Liver (tissue), 9 donors: ENCODE measurements around the gene SLC8A3. TPM values are rescaled to one million over a fixed set of nuclear protein-coding genes. Genes with fewer than 3 reads are reported as not detected.

Experiments used
- DNase-seq: peaks from one replicate; pipeline ENCODE4 v3.0.0-alpha.2; 2017; ENCODE audit warnings: low spot score
- H3K27ac ChIP-seq, 2 donors: one replicate each; pipeline ENCODE4 v1.7.0; 2013; ENCODE audit warnings: inconsistent platforms in 2 of 2, low read length in 2 of 2, control low read depth in 1 of 2, low read depth in 1 of 2, mild to moderate bottlenecking in 1 of 2
- H3K27me3 ChIP-seq, 4 donors: one replicate each; pipeline versions ENCODE4 v1.6.1 to v1.7.0; 2013; ENCODE audit warnings: low read length in 3 of 4, inconsistent platforms in 1 of 4, mild to moderate bottlenecking in 1 of 4, moderate library complexity in 1 of 4; ENCODE audit not compliant: control insufficient read depth in 4 of 4, insufficient read depth in 4 of 4
- H3K36me3 ChIP-seq, 4 donors: one replicate each; pipeline versions ENCODE4 v1.6.1 to v1.7.0; 2013; ENCODE audit warnings: low read length in 3 of 4, mild to moderate bottlenecking in 3 of 4, low read depth in 1 of 4, moderate library complexity in 1 of 4; ENCODE audit not compliant: control insufficient read depth in 4 of 4, insufficient read depth in 3 of 4
- H3K4me1 ChIP-seq, 4 donors: one replicate each; pipeline versions ENCODE4 v1.6.1 to v1.7.0; 2013; ENCODE audit warnings: low read length in 3 of 4, mild to moderate bottlenecking in 3 of 4, moderate library complexity in 1 of 4; ENCODE audit not compliant: control insufficient read depth in 4 of 4, insufficient read depth in 4 of 4
- H3K4me3 ChIP-seq, 3 donors: one replicate each; pipeline versions ENCODE4 v1.6.1 to v1.7.0; 2013; ENCODE audit warnings: low read length in 3 of 3, control low read depth in 1 of 3, low read depth in 1 of 3, mild to moderate bottlenecking in 1 of 3
- H3K9ac ChIP-seq, 2 donors: one replicate each; pipeline ENCODE4 v1.7.0; 2013; ENCODE audit warnings: low read length in 2 of 2, mild to moderate bottlenecking in 2 of 2, moderate library complexity in 2 of 2, control low read depth in 1 of 2, low read depth in 1 of 2
- H3K9me3 ChIP-seq, 4 donors: one replicate each; pipeline versions ENCODE4 v1.6.1 to v1.7.0; 2013; ENCODE audit warnings: low read length in 3 of 4; ENCODE audit not compliant: control insufficient read depth in 4 of 4
- CTCF ChIP-seq: fragments of 150-350 bp; IDR thresholded peaks from 2 replicates; pipeline ENCODE4 v1.5.1; 2017; ENCODE audit warnings: improper control_type of control experiment, low read depth, low read length; ENCODE audit not compliant: missing input control
- HNF4G ChIP-seq: IDR thresholded peaks from 2 replicates; pipeline ENCODE4 v1.6.1; 2016; ENCODE audit warnings: antibody characterized with exemption
- JUND ChIP-seq, 2 donors: IDR thresholded peaks; 2 replicates each; pipeline ENCODE4 v1.6.1; 2016; ENCODE audit warnings: antibody characterized with exemption in 2 of 2
- MAX ChIP-seq: IDR thresholded peaks from 2 replicates; pipeline ENCODE4 v1.6.1; 2016; ENCODE audit warnings: antibody characterized with exemption
- NR2F2 ChIP-seq: IDR thresholded peaks from 2 replicates; pipeline ENCODE4 v1.6.1; 2016; ENCODE audit warnings: antibody characterized with exemption
- RXRA ChIP-seq, 2 donors: IDR thresholded peaks; 2 replicates each; pipeline ENCODE4 v1.6.1; 2017 to 2018; ENCODE audit warnings: antibody characterized with exemption in 2 of 2, mild to moderate bottlenecking in 1 of 2
- SP1 ChIP-seq: IDR thresholded peaks from 2 replicates; pipeline ENCODE4 v1.6.1; 2018; ENCODE audit warnings: antibody characterized with exemption, mild to moderate bottlenecking
- YY1 ChIP-seq: IDR thresholded peaks from 2 replicates; pipeline ENCODE4 v1.6.1; 2016; ENCODE audit warnings: antibody characterized with exemption, mild to moderate bottlenecking
- WGBS: extraction: QIAGEN DNeasy Blood & Tissue Kit; methylation state at CpG from one replicate; pipeline ENCODE4 v1.1.7; 2013; 5-methylcytosine and 5-hydroxymethylcytosine counted together
- polyA plus RNA-seq, 2 donors: library from polyadenylated mRNA; stranded (reverse) in 1 of 2; unstranded in 1 of 2; fragments of 200-250 nt in 1 of 2; fragments of >200 nt in 1 of 2; fragmentation: Nextera tagmentation in 1 of 2; extraction: Ambion mirVana in 1 of 2; gene quantifications; one replicate each; pipeline versions ENCODE4 v1.2.1 to v1.2.3, GENCODE V29; 2013 to 2015
- total RNA-seq, 2 donors: library from RNA; depleted of rRNA; stranded (reverse); fragments of >200 nt; gene quantifications; one replicate each; pipeline ENCODE4 v1.2.3, GENCODE V29; 2014
- TF ChIP-seq, protein P1 (sequence below): IDR thresholded peaks from 2 replicates; pipeline ENCODE4 v1.6.1; 2016; ENCODE audit warnings: antibody characterized with exemption
- donor health status: healthy.
- donor health status: healthy.
- donor health status: healthy.
- donor health status: healthy.
- donor health status: healthy.

The SLC8A3 gene
- total and polyA plus RNA-seq, 4 donors = 0.05 to 0.56 (median 0.10) TPM; not detected in 1

GRCh38 chr14:70096866-70097265 is 91.9 kb downstream of the SLC8A3 start:
- Histone ChIP-seq H3K4me1 (no peaks in the 10 kb centered on the region), H3K27ac (no peak overlapping the region), H3K4me3 (no peak overlapping the region), H3K27me3 (no peaks in the 10 kb centered on the region), H3K36me3 (no peaks in the 10 kb centered on the region), H3K9me3 (no peaks in the 10 kb centered on the region), H3K9ac (no peak overlapping the region)
- TF ChIP-seq JUND (IDR thresholded peaks at IDR 0.05) (no peak), HNF4G (no peak), YY1 (no peak), NR2F2 (no peak), RXRA (IDR thresholded peaks at IDR 0.05) (no peak)
- TF ChIP-seq, protein P1, sequence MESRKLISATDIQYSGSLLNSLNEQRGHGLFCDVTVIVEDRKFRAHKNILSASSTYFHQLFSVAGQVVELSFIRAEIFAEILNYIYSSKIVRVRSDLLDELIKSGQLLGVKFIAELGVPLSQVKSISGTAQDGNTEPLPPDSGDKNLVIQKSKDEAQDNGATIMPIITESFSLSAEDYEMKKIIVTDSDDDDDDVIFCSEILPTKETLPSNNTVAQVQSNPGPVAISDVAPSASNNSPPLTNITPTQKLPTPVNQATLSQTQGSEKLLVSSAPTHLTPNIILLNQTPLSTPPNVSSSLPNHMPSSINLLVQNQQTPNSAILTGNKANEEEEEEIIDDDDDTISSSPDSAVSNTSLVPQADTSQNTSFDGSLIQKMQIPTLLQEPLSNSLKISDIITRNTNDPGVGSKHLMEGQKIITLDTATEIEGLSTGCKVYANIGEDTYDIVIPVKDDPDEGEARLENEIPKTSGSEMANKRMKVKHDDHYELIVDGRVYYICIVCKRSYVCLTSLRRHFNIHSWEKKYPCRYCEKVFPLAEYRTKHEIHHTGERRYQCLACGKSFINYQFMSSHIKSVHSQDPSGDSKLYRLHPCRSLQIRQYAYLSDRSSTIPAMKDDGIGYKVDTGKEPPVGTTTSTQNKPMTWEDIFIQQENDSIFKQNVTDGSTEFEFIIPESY = no peak
- WGBS = 51% methylated on average over 4 of the region's 4 CpGs
- no peak for DNase-seq

- Histone ChIP-seq H3K4me1 (no peaks in the 10 kb centered on the region), H3K9me3 (no peaks in the 10 kb centered on the region), H3K36me3 (no peaks in the 10 kb centered on the region), H3K27ac (no peak overlapping the region), H3K9ac (no peak overlapping the region), H3K27me3 (no peaks in the 10 kb centered on the region), H3K4me3 (no peak overlapping the region)
- 79% methylated on average over 1 of the region's 1 CpG for WGBS
- DNase-seq = no peak
- TF ChIP-seq CTCF = no peak
- no peak for TF ChIP-seq YY1
- TF ChIP-seq, protein P1 = no peak
- no peak for TF ChIP-seq SP1
Measured at GRCh38 chr14:70094631-70095030, 94.1 kb downstream of the SLC8A3 start.

- WGBS = 88% methylated on average over 3 of the region's 3 CpGs
- H3K27me3 ChIP-seq = no peaks in the 10 kb centered on the region
- H3K36me3 ChIP-seq = no peaks in the 10 kb centered on the region
- TF ChIP-seq, protein P1 = no peak
- no peak for TF ChIP-seq HNF4G
- TF ChIP-seq SP1 = no peak
- TF ChIP-seq MAX = no peak
- TF ChIP-seq NR2F2 = no peak
- TF ChIP-seq RXRA (IDR thresholded peaks at IDR 0.05) = no peak
- no peaks in the 10 kb centered on the region for H3K4me1 ChIP-seq
- DNase-seq = no peak
- no peak overlapping the region for H3K27ac ChIP-seq
- no peaks in the 10 kb centered on the region for H3K9me3 ChIP-seq
- H3K9ac ChIP-seq = no peak overlapping the region
- H3K4me3 ChIP-seq = no peak overlapping the region
Measured at GRCh38 chr14:70094106-70094505, 94.6 kb downstream of the SLC8A3 start.
